Measurements from ENCODE around the gene USP12.

USP12 gene

DNA sequence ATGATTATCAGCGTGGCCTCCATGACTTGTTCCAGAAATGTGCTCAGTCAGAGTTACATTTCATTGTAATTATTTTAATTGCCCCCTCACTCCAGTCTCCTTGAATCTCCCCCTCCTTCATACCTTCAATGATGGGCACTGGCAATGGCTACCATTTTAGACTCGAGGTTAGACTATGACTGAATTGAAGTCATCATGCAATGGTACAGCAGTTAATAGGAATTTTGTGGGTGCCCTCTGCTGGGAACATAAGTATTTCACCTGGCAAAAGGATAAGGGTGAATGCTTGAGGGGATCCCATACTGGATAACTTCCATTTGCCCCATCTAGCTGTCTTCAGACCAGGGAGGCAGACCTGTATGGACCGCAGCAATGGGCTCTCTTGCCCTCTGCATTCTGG, 32.2 kb upstream of the USP12 start:
- DNase-seq (ENCODE audit: low read depth, low spot score) = no peak
- H3K4me3 ChIP-seq (ENCODE audit: low read depth, low read length) = no peak overlapping the region
- in situ Hi-C loops (cut with HindIII; ENCODE audit: low sequenced_read_pairs) = no loop called here
- TF ChIP-seq, protein P1, sequence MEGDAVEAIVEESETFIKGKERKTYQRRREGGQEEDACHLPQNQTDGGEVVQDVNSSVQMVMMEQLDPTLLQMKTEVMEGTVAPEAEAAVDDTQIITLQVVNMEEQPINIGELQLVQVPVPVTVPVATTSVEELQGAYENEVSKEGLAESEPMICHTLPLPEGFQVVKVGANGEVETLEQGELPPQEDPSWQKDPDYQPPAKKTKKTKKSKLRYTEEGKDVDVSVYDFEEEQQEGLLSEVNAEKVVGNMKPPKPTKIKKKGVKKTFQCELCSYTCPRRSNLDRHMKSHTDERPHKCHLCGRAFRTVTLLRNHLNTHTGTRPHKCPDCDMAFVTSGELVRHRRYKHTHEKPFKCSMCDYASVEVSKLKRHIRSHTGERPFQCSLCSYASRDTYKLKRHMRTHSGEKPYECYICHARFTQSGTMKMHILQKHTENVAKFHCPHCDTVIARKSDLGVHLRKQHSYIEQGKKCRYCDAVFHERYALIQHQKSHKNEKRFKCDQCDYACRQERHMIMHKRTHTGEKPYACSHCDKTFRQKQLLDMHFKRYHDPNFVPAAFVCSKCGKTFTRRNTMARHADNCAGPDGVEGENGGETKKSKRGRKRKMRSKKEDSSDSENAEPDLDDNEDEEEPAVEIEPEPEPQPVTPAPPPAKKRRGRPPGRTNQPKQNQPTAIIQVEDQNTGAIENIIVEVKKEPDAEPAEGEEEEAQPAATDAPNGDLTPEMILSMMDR (IDR thresholded peaks at IDR 0.05; ENCODE audit: low read depth, low read length) = no peak

GRCh38 chr13:27203186-27203585, 31.6 kb upstream of the USP12 start:
- TF ChIP-seq, protein P1 (IDR thresholded peaks at IDR 0.05; ENCODE audit: low read depth, low read length) = no peak
- H3K4me3 ChIP-seq (ENCODE audit: low read depth, low read length) = no peak overlapping the region
- no peak for DNase-seq (ENCODE audit: low read depth, low spot score)
- in situ Hi-C loops (cut with HindIII; ENCODE audit: low sequenced_read_pairs) = no loop called here

GRCh38 chr13:27201661-27202060, 30.1 kb upstream of the USP12 start:
- TF ChIP-seq, protein P1 (IDR thresholded peaks at IDR 0.05; ENCODE audit: low read depth, low read length) = no peak
- DNase-seq (ENCODE audit: low read depth, low spot score) = no peak
- in situ Hi-C loops (cut with HindIII; ENCODE audit: low sequenced_read_pairs) = no loop called here
- no peak overlapping the region for H3K4me3 ChIP-seq (ENCODE audit: low read depth, low read length)

DNA sequence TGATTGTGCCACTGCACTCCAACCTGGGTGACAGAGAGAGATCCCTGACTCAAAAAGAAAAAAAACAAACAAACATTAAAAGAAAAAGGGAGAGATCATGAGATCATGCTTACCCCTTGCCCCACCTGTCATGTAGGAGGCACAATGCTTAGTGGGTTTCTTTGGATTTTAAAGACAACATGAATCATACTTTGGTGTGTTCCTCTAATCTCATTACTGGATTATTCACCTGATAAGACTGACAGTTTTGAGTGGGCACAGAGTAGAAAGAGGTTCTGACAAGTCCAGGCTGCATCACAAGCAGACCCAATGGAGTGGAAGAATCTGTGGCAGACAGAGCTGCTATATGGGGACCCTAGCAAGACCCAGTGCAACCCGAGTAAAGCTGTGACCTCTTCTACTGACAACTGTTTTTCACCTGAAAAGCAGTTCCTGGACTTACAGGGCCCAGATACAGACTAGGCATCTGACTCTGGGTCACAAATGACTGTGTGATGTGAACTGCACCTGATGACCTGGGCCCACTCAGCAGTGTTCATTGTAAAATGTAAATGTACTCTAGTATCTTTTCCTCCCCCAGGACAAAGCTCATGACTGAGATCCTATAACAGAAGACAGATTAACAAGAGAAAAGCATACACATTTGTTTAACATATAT, 28.9 kb upstream of the USP12 start:
- no peak for DNase-seq (ENCODE audit: low read depth, low spot score)
- in situ Hi-C loops (cut with HindIII; ENCODE audit: low sequenced_read_pairs) = no loop called here
- no peak overlapping the region for H3K4me3 ChIP-seq (ENCODE audit: low read depth, low read length)
- TF ChIP-seq, protein P1 (IDR thresholded peaks at IDR 0.05; ENCODE audit: low read depth, low read length) = no peak

- TF ChIP-seq, protein P1 (IDR thresholded peaks at IDR 0.05; ENCODE audit: low read depth, low read length) = no peak
- in situ Hi-C loops (cut with HindIII; ENCODE audit: low sequenced_read_pairs) = no loop called here
- no peak for DNase-seq (ENCODE audit: low read depth, low spot score)
- H3K4me3 ChIP-seq (ENCODE audit: low read depth, low read length) = no peak overlapping the region
These were observed 28.1 kb upstream of the USP12 start for GRCh38 chr13:27199696-27200095.

GRCh38 chr13:27199211-27199610, 27.6 kb upstream of the USP12 start:
- in situ Hi-C loops (cut with HindIII; ENCODE audit: low sequenced_read_pairs) = no loop called here
- TF ChIP-seq, protein P1 (IDR thresholded peaks at IDR 0.05; ENCODE audit: low read depth, low read length) = no peak
- H3K4me3 ChIP-seq (ENCODE audit: low read depth, low read length) = no peak overlapping the region
- DNase-seq (ENCODE audit: low read depth, low spot score) = no peak
